C4-2B (cell line): ENCODE measurements around the gene XXYLT1.

Experiments
- ZFX ChIP-seq: fragments of 450-650 bp; IDR thresholded peaks from 2 replicates; pipeline ENCODE4 v1.6.1; 2017
- TF ChIP-seq, protein P1 (sequence below): fragments of 450-650 bp; conservative IDR thresholded peaks from 2 replicates; pipeline ENCODE4 v1.5.1; 2017; ENCODE audit warnings: mild to moderate bottlenecking

DNA sequence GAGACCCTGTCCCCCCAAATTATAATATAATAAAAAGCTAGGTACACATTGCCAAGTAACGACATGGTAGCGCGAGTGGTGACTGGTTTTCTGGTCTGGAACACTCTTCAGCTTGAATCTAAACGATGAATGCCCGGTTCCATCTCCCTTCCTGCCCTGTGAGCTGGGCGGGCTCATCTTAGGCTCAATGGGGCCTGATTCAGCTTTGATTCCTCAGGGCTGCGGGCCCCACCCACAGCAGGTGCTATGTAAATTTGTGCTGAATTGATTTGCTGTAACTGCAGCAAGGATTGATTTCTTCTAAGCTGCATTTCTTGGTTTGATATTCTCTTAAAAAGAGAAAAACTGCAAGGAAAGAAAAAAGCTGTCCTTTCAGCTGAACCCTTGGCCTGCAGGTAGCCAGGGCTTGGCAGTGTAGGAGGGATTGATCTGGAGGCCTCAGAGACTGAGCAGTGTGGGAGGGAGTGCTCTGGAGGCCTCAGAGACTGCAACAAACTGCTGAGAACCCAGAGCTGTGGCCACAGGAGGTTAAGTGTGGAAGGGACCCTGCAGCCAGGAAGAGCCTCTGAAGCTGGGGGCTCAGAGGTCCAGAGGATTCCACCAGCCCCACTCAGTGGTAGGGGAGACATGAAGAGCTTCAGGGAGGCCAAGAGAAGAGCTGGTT is 231.6 kb downstream of the XXYLT1 start:
- TF ChIP-seq, protein P1, sequence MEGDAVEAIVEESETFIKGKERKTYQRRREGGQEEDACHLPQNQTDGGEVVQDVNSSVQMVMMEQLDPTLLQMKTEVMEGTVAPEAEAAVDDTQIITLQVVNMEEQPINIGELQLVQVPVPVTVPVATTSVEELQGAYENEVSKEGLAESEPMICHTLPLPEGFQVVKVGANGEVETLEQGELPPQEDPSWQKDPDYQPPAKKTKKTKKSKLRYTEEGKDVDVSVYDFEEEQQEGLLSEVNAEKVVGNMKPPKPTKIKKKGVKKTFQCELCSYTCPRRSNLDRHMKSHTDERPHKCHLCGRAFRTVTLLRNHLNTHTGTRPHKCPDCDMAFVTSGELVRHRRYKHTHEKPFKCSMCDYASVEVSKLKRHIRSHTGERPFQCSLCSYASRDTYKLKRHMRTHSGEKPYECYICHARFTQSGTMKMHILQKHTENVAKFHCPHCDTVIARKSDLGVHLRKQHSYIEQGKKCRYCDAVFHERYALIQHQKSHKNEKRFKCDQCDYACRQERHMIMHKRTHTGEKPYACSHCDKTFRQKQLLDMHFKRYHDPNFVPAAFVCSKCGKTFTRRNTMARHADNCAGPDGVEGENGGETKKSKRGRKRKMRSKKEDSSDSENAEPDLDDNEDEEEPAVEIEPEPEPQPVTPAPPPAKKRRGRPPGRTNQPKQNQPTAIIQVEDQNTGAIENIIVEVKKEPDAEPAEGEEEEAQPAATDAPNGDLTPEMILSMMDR: no peak
- no peak for TF ChIP-seq ZFX
